ENCODE measurements around the gene ZNF628. TPM values are rescaled to one million over a fixed set of nuclear protein-coding genes. Genes with fewer than 3 reads are reported as not detected.

ZNF628 gene
- total RNA-seq, 1 donor from 2014 or later, result 3.7 TPM

- no peak for ATAC-seq
These were observed 54.6 kb downstream of the ZNF628 start for GRCh38 chr19:55530996-55531395.

Other genes with a start within 250 kb of the ZNF628 start
- gene TMEM86B, start 247.9 kb upstream of the ZNF628 start, total RNA-seq, result 1.8 TPM
- 47.4 TPM for gene PPP6R1, start 217.6 kb upstream of the ZNF628 start, total RNA-seq
- gene HSPBP1, start 196.5 kb upstream of the ZNF628 start, total RNA-seq, result 31.2 TPM
- gene BRSK1, start 192.6 kb upstream of the ZNF628 start, total RNA-seq, result 0.28 TPM
- gene TMEM150B, start 151.3 kb upstream of the ZNF628 start, total RNA-seq, result not detected
- gene KMT5C, start 136.7 kb upstream of the ZNF628 start, total RNA-seq, result 4.4 TPM
- 0.56 TPM for gene COX6B2, start 121.9 kb upstream of the ZNF628 start, total RNA-seq
- gene GARIN5B, start 113.4 kb upstream of the ZNF628 start, total RNA-seq, result not detected
- gene IL11, start 106.2 kb upstream of the ZNF628 start, total RNA-seq, result 0.24 TPM
- not detected for gene TMEM190, start 99.8 kb upstream of the ZNF628 start, total RNA-seq
- 25.6 TPM for gene TMEM238, start 92.3 kb upstream of the ZNF628 start, total RNA-seq
- gene RPL28, start 90.7 kb upstream of the ZNF628 start, total RNA-seq, result 1,895 TPM
- 76.4 TPM for gene UBE2S, start 68.8 kb upstream of the ZNF628 start, total RNA-seq
- gene SHISA7, start 33.3 kb upstream of the ZNF628 start, total RNA-seq, result not detected
- 41.9 TPM for gene ISOC2, start 15.0 kb upstream of the ZNF628 start, total RNA-seq
- not detected for gene C19orf85, start 11.9 kb upstream of the ZNF628 start, total RNA-seq
- gene NAT14, start 8.6 kb downstream of the ZNF628 start, total RNA-seq, result 7.5 TPM
- 0.24 TPM for gene SSC5D, start 11.8 kb downstream of the ZNF628 start, total RNA-seq
- not detected for gene SBK2, start 60.5 kb downstream of the ZNF628 start, total RNA-seq
- gene SBK3, start 68.9 kb downstream of the ZNF628 start, total RNA-seq, result 0.80 TPM
- 3.4 TPM for gene ZNF579, start 104.2 kb downstream of the ZNF628 start, total RNA-seq
- gene FIZ1, start 122.9 kb downstream of the ZNF628 start, total RNA-seq, result 7.1 TPM
- 20.1 TPM for gene ZNF524, start 123.7 kb downstream of the ZNF628 start, total RNA-seq
- 5.3 TPM for gene ZNF865, start 129.0 kb downstream of the ZNF628 start, total RNA-seq
- gene ZNF784, start 147.9 kb downstream of the ZNF628 start, total RNA-seq, result 3.8 TPM
- 13.5 TPM for gene ZNF580, start 164.4 kb downstream of the ZNF628 start, total RNA-seq
- 21.7 TPM for gene ZNF581, start 167.0 kb downstream of the ZNF628 start, total RNA-seq
- 4.7 TPM for gene CCDC106, start 171.6 kb downstream of the ZNF628 start, total RNA-seq
- 108 TPM for gene U2AF2, start 178.4 kb downstream of the ZNF628 start, total RNA-seq
- 91.9 TPM for gene EPN1, start 198.6 kb downstream of the ZNF628 start, total RNA-seq

All from esophagus mucosa (tissue), 1 donor.